SK-N-SH (cell line): ENCODE data around the gene GATA3.

Experiments
- EZH2phosphoT487 ChIP-seq: fragments of 200-600 bp; sonication (generic); IDR thresholded peaks from 2 replicates; pipeline ENCODE4 v1.6.1; 2017; ENCODE audit warnings: low read depth, mixed run types, mild to moderate bottlenecking, antibody characterized with exemption, moderate library complexity, borderline replicate concordance
- FOXJ3 ChIP-seq: sonication (generic); formaldehyde crosslinking; IDR thresholded peaks from 2 replicates; pipeline ENCODE4 v1.5.1; 2020; ENCODE audit warnings: mild to moderate bottlenecking, missing genetic modification reagents
- NRF1 ChIP-seq: IDR thresholded peaks from 2 replicates; pipeline ENCODE4 v1.6.1; 2012; ENCODE audit warnings: low read depth, mild to moderate bottlenecking, low read length
- POLR2AphosphoS5 ChIP-seq: IDR thresholded peaks from 2 replicates; pipeline ENCODE4 v1.6.1; 2012; ENCODE audit warnings: low read depth, low read length
- RAD21 ChIP-seq: IDR thresholded peaks from 2 replicates; pipeline ENCODE4 v1.6.1; 2012; ENCODE audit warnings: mild to moderate bottlenecking, low read length
- RCOR1 ChIP-seq: fragments of 150-350 bp; IDR thresholded peaks from 2 replicates; pipeline ENCODE4 v1.6.1; 2017; ENCODE audit warnings: antibody characterized with exemption, low read length
- RFX5 ChIP-seq: IDR thresholded peaks from 2 replicates; pipeline ENCODE4 v1.6.1; 2012; ENCODE audit warnings: mild to moderate bottlenecking, improper control_type of control experiment, low read length
- TAF1 ChIP-seq: IDR thresholded peaks from 2 replicates; pipeline ENCODE4 v1.6.1; 2012; ENCODE audit warnings: low read depth, mild to moderate bottlenecking, low read length, moderate library complexity, borderline replicate concordance
- TF ChIP-seq, protein P1 (sequence below): fragments of 200-600 bp; sonication (generic); IDR thresholded peaks from 2 replicates; pipeline ENCODE4 v1.6.1; 2017; ENCODE audit warnings: antibody characterized with exemption, mild to moderate bottlenecking, moderate library complexity
- TF ChIP-seq, protein P2 (sequence below): IDR thresholded peaks from 2 replicates; pipeline ENCODE4 v1.4.0; 2012; ENCODE audit warnings: low read depth, borderline replicate concordance
- TF ChIP-seq, protein P3 (sequence below): IDR thresholded peaks from 2 replicates; pipeline ENCODE4; 2012
- TF ChIP-seq, protein P4 (sequence below): fragments of 150-350 bp; IDR thresholded peaks from 2 replicates; pipeline ENCODE4 v1.6.1; 2017; ENCODE audit warnings: antibody characterized with exemption, low read length, low read depth, borderline replicate concordance
- TF ChIP-seq, protein P5 (sequence below): IDR thresholded peaks from 2 replicates; pipeline ENCODE4 v1.4.0; 2012; ENCODE audit warnings: low read depth

DNA sequence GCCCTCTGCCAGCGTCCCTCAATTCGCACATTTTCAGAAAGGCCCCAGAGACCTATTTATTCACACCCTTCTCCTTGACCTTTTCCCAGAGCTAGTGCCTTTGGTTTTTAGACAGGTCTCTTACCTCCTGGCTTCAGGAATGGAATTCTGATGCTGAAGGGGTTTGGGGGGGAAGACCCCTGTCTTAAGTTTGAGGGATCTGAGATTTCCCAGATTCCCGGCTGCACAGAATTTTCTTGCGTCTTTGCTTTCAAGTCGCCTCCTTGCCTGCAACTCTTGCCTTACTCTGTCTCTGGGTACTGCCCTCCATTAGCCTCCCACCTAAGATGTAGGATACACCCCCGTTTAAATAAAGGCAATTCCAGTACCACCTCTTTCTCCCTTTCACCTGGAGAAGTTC, 1.9 kb downstream of the GATA3 start:
- TF ChIP-seq EZH2phosphoT487 (no peak), POLR2AphosphoS5 (no peak), TAF1 (no peak), RFX5 (no peak), RAD21 (no peak), NRF1 (no peak), RCOR1 (no peak), FOXJ3 (CRISPR knock-in tag) (no peak)
- TF ChIP-seq, protein P1, sequence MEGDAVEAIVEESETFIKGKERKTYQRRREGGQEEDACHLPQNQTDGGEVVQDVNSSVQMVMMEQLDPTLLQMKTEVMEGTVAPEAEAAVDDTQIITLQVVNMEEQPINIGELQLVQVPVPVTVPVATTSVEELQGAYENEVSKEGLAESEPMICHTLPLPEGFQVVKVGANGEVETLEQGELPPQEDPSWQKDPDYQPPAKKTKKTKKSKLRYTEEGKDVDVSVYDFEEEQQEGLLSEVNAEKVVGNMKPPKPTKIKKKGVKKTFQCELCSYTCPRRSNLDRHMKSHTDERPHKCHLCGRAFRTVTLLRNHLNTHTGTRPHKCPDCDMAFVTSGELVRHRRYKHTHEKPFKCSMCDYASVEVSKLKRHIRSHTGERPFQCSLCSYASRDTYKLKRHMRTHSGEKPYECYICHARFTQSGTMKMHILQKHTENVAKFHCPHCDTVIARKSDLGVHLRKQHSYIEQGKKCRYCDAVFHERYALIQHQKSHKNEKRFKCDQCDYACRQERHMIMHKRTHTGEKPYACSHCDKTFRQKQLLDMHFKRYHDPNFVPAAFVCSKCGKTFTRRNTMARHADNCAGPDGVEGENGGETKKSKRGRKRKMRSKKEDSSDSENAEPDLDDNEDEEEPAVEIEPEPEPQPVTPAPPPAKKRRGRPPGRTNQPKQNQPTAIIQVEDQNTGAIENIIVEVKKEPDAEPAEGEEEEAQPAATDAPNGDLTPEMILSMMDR = no peak
- TF ChIP-seq, protein P2, sequence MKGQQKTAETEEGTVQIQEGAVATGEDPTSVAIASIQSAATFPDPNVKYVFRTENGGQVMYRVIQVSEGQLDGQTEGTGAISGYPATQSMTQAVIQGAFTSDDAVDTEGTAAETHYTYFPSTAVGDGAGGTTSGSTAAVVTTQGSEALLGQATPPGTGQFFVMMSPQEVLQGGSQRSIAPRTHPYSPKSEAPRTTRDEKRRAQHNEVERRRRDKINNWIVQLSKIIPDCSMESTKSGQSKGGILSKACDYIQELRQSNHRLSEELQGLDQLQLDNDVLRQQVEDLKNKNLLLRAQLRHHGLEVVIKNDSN = no peak
- TF ChIP-seq, protein P3, sequence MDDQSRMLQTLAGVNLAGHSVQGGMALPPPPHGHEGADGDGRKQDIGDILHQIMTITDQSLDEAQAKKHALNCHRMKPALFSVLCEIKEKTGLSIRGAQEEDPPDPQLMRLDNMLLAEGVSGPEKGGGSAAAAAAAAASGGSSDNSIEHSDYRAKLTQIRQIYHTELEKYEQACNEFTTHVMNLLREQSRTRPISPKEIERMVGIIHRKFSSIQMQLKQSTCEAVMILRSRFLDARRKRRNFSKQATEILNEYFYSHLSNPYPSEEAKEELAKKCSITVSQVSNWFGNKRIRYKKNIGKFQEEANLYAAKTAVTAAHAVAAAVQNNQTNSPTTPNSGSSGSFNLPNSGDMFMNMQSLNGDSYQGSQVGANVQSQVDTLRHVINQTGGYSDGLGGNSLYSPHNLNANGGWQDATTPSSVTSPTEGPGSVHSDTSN = no peak
- TF ChIP-seq, protein P4, sequence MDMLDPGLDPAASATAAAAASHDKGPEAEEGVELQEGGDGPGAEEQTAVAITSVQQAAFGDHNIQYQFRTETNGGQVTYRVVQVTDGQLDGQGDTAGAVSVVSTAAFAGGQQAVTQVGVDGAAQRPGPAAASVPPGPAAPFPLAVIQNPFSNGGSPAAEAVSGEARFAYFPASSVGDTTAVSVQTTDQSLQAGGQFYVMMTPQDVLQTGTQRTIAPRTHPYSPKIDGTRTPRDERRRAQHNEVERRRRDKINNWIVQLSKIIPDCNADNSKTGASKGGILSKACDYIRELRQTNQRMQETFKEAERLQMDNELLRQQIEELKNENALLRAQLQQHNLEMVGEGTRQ = no peak
- TF ChIP-seq, protein P5, sequence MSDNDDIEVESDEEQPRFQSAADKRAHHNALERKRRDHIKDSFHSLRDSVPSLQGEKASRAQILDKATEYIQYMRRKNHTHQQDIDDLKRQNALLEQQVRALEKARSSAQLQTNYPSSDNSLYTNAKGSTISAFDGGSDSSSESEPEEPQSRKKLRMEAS = no peak
